ENCODE results near the gene S100A2. TPM values are rescaled to one million over a fixed set of nuclear protein-coding genes. Genes with fewer than 3 reads are reported as not detected.

Gene S100A2
- total and polyA plus RNA-seq, 2 of the 13 experiments (the other 11 are each of a cell fraction or from before 2014, with no cell fraction given) = 1.2 TPM

- TF ChIP-seq, protein P1, sequence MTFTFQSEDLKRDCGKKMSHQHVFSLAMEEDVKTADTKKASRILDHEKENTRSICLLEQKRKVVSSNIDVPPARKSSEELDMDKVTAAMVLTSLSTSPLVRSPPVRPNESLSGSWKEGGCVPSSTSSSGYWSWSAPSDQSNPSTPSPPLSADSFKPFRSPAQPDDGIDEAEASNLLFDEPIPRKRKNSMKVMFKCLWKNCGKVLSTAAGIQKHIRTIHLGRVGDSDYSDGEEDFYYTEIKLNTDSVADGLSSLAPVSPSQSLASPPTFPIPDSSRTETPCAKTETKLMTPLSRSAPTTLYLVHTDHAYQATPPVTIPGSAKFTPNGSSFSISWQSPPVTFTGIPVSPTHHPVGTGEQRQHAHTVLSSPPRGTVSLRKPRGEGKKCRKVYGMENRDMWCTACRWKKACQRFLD (CRISPR knock-in tag; IDR thresholded peaks at IDR 0.05; ENCODE audit: borderline replicate concordance) = 0 out of 2 replicates have a peak, but pooled peaks have one; percentile 47
- TF ChIP-seq ZNF720 (CRISPR knock-in tag; IDR thresholded peaks at IDR 0.05) = no peak
- 0 out of 2 replicates have a peak, but pooled peaks have one; percentile 19 for TF ChIP-seq MIXL1 (CRISPR knock-in tag; IDR thresholded peaks at IDR 0.05)
- TF ChIP-seq SOX13 (IDR thresholded peaks at IDR 0.05) = no peak
- TF ChIP-seq SOX13 (CRISPR knock-in tag; conservative IDR thresholded peaks at IDR 0.05 in 1 of 2, IDR thresholded peaks at IDR 0.05 in 1 of 2) = peak in 1 of 2 experiments; percentile 18; a peak in 1 of 4 replicates
- TF ChIP-seq, protein P2, sequence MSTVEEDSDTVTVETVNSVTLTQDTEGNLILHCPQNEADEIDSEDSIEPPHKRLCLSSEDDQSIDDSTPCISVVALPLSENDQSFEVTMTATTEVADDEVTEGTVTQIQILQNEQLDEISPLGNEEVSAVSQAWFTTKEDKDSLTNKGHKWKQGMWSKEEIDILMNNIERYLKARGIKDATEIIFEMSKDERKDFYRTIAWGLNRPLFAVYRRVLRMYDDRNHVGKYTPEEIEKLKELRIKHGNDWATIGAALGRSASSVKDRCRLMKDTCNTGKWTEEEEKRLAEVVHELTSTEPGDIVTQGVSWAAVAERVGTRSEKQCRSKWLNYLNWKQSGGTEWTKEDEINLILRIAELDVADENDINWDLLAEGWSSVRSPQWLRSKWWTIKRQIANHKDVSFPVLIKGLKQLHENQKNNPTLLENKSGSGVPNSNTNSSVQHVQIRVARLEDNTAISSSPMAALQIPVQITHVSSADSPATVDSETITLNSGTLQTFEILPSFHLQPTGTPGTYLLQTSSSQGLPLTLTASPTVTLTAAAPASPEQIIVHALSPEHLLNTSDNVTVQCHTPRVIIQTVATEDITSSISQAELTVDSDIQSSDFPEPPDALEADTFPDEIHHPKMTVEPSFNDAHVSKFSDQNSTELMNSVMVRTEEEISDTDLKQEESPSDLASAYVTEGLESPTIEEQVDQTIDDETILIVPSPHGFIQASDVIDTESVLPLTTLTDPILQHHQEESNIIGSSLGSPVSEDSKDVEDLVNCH (CRISPR knock-in tag; IDR thresholded peaks at IDR 0.05) = no peak
- TF ChIP-seq, protein P3, sequence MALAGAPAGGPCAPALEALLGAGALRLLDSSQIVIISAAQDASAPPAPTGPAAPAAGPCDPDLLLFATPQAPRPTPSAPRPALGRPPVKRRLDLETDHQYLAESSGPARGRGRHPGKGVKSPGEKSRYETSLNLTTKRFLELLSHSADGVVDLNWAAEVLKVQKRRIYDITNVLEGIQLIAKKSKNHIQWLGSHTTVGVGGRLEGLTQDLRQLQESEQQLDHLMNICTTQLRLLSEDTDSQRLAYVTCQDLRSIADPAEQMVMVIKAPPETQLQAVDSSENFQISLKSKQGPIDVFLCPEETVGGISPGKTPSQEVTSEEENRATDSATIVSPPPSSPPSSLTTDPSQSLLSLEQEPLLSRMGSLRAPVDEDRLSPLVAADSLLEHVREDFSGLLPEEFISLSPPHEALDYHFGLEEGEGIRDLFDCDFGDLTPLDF (CRISPR knock-in tag; IDR thresholded peaks at IDR 0.05) = no peak
- peak; percentile 77 for TF ChIP-seq ZNF556 (CRISPR knock-in tag; IDR thresholded peaks at IDR 0.05; ENCODE audit: borderline replicate concordance)
- no peak for TF ChIP-seq JDP2 (CRISPR knock-in tag; IDR thresholded peaks at IDR 0.05; ENCODE audit: borderline replicate concordance)
- peak; percentile 23; the same call in 1 of the 2 replicates for TF ChIP-seq ZNF547 (CRISPR knock-in tag; IDR thresholded peaks at IDR 0.05)
- TF ChIP-seq PHB2 (IDR thresholded peaks at IDR 0.05; ENCODE audit: partially characterized antibody) = no peak
- TF ChIP-seq, protein P4, sequence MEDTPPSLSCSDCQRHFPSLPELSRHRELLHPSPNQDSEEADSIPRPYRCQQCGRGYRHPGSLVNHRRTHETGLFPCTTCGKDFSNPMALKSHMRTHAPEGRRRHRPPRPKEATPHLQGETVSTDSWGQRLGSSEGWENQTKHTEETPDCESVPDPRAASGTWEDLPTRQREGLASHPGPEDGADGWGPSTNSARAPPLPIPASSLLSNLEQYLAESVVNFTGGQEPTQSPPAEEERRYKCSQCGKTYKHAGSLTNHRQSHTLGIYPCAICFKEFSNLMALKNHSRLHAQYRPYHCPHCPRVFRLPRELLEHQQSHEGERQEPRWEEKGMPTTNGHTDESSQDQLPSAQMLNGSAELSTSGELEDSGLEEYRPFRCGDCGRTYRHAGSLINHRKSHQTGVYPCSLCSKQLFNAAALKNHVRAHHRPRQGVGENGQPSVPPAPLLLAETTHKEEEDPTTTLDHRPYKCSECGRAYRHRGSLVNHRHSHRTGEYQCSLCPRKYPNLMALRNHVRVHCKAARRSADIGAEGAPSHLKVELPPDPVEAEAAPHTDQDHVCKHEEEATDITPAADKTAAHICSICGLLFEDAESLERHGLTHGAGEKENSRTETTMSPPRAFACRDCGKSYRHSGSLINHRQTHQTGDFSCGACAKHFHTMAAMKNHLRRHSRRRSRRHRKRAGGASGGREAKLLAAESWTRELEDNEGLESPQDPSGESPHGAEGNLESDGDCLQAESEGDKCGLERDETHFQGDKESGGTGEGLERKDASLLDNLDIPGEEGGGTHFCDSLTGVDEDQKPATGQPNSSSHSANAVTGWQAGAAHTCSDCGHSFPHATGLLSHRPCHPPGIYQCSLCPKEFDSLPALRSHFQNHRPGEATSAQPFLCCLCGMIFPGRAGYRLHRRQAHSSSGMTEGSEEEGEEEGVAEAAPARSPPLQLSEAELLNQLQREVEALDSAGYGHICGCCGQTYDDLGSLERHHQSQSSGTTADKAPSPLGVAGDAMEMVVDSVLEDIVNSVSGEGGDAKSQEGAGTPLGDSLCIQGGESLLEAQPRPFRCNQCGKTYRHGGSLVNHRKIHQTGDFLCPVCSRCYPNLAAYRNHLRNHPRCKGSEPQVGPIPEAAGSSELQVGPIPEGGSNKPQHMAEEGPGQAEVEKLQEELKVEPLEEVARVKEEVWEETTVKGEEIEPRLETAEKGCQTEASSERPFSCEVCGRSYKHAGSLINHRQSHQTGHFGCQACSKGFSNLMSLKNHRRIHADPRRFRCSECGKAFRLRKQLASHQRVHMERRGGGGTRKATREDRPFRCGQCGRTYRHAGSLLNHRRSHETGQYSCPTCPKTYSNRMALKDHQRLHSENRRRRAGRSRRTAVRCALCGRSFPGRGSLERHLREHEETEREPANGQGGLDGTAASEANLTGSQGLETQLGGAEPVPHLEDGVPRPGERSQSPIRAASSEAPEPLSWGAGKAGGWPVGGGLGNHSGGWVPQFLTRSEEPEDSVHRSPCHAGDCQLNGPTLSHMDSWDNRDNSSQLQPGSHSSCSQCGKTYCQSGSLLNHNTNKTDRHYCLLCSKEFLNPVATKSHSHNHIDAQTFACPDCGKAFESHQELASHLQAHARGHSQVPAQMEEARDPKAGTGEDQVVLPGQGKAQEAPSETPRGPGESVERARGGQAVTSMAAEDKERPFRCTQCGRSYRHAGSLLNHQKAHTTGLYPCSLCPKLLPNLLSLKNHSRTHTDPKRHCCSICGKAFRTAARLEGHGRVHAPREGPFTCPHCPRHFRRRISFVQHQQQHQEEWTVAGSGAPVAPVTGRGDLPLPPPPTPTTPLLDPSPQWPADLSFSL (CRISPR knock-in tag; IDR thresholded peaks at IDR 0.05) = no peak
- no peak for TF ChIP-seq PAWR (CRISPR knock-in tag; IDR thresholded peaks at IDR 0.05; ENCODE audit: borderline replicate concordance)
- TF ChIP-seq ZNF280D (CRISPR knock-in tag; IDR thresholded peaks at IDR 0.05) = no peak
- 0 out of 2 replicates have a peak, but pooled peaks have one; percentile 21 for TF ChIP-seq KDM6A (CRISPR knock-in tag; IDR thresholded peaks at IDR 0.05; ENCODE audit: low read depth)
Observed at GRCh38 chr1:153612755-153613331, 47.2 kb upstream of the S100A2 start, which contains the start of gene S100A16 (continued).

Data from HepG2 (cell line).